Gastrocnemius medialis (tissue), 4 donors: ENCODE results near the gene PPIL4. TPM values are rescaled to one million over a fixed set of nuclear protein-coding genes. Genes with fewer than 3 reads are reported as not detected.

Source experiments
- ATAC-seq, 2 donors: fragments of 150-250 bp; one replicate each; pipeline ENCODE4 v1.9.1; 2016
- DNase-seq, 2 donors: peaks; one replicate each; pipeline ENCODE4 v3.0.0-alpha.2; 2019
- H3K27ac ChIP-seq, 4 donors: fragments of 200-600 bp; sonication (generic); 1 replicate in 1 of 4; 2 replicates in 3 of 4; pipeline ENCODE4 v1.5.1; 2016 to 2018; ENCODE audit warnings: mild to moderate bottlenecking in 2 of 4, moderate library complexity in 1 of 4
- H3K27me3 ChIP-seq, 3 donors: fragments of 200-600 bp; sonication (generic) in 2 of 3; 1 replicate in 1 of 3; 2 replicates in 2 of 3; pipeline versions ENCODE4 v1.5.1 to v1.6.0; 2016 to 2019; ENCODE audit warnings: mild to moderate bottlenecking in 1 of 3, moderate library complexity in 1 of 3
- H3K36me3 ChIP-seq, 2 donors: fragments of 200-600 bp; sonication (generic) in 1 of 2; one replicate each; pipeline ENCODE4 v1.5.1; 2017 to 2018
- H3K4me1 ChIP-seq, 2 donors: fragments of 200-600 bp; sonication (generic) in 1 of 2; one replicate each; pipeline ENCODE4 v1.5.1; 2016 to 2017; ENCODE audit warnings: mild to moderate bottlenecking in 2 of 2
- H3K4me3 ChIP-seq, 4 donors: fragments of 200-600 bp; sonication (generic) in 3 of 4; 1 replicate in 1 of 4; 2 replicates in 3 of 4; pipeline ENCODE4 v1.5.1; 2016 to 2019; ENCODE audit warnings: mild to moderate bottlenecking in 2 of 4
- H3K9me3 ChIP-seq, 3 donors: fragments of 200-600 bp; sonication (generic) in 2 of 3; 1 replicate in 1 of 3; 2 replicates in 2 of 3; pipeline ENCODE4 v1.5.1; 2016 to 2019
- CTCF ChIP-seq, 5 experiments: fragments of 450-650 bp in 3 of 5; fragments of 200-600 bp in 2 of 5; sonication (generic) in 2 of 5; IDR thresholded peaks in 4 of 5; conservative IDR thresholded peaks in 1 of 5; 1 replicate in 4 of 5; 2 replicates in 1 of 5; pipeline ENCODE4 v1.5.1; 2016 to 2019; ENCODE audit warnings: antibody characterized with exemption in 5 of 5, mild to moderate bottlenecking in 3 of 5, moderate library complexity in 3 of 5
- POLR2A ChIP-seq, 2 donors: fragments of 450-650 bp; IDR thresholded peaks; one replicate each; pipeline ENCODE4 v1.6.1; 2017; ENCODE audit warnings: antibody characterized with exemption in 2 of 2, mild to moderate bottlenecking in 2 of 2, moderate library complexity in 2 of 2
- in situ Hi-C, 4 donors: fragments of 200-750 bp; cut with MboI; loops; one replicate each; pipeline versions ENCODE4 v1.15.0 to v1.8.0; 2017; ENCODE audit warnings: low sequenced_read_pairs in 4 of 4
- intact Hi-C: fragments of 100-400 bp; cut with DNase I; formaldehyde crosslinking; loops from one replicate; pipeline ENCODE4 v1.15.1; 2023; ENCODE audit warnings: low total_unique reads
- total RNA-seq, 4 donors: library from RNA; depleted of rRNA; stranded (reverse); fragments of >200 nt; gene quantifications; one replicate each; pipeline versions ENCODE4 v1.1.0 to v1.2.3, GENCODE V29; 2016

PPIL4 gene
- total RNA-seq, 4 donors from 2014 or later = 14.9 to 26.2 (median 18.5) TPM

DNA sequence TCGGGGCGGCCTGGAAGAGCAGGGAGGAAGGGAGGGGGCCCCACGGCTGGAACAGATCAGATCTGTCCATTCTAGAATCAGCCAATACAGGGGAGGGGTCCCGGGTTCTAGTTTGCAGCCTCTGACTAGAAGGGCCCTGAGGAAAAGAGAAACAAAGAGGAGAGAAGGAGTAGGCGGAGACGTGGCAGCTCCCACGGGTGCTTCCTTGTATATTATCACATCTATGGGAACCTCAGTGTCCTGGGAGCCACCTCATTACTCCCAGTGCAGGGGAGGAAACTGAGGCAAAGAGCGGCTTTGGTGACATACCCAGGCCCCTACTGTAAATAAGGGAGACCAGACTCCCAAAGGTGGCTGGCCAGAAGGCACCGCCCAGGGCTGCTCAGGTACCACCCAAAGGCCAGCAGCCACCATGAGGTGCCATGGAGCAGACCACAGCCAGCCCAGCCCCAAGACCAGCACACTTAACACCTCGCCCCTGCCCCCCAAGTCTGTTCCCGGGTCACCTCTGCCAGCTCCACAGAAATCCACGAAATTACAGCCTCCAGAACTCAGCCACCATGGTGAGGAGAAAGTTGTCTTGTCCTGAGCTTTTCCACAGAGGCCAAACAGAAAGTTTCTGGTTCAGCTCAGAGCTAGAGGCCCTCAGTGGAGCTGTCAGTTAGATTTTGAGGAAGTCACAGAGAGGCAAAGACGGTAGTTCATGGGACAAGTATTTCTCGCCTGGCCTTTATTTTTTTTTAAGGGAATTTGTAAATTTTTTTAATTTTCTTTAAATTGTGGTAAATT, 63.1 kb downstream of the PPIL4 start:
- Histone ChIP-seq H3K4me3 (peak overlapping the region; percentile 42 to 51 (median 46)), H3K4me1 (peaks cover 18 to 26% of the 10 kb centered on the region in 2 donors), H3K27me3 (no peaks in the 10 kb centered on the region), H3K9me3 (no peaks in the 10 kb centered on the region), H3K36me3 (no peaks in the 10 kb centered on the region), H3K27ac (peak overlapping the region; percentile 66 to 77 (median 72))
- TF ChIP-seq POLR2A (IDR thresholded peaks at IDR 0.05) (no peak), CTCF (IDR thresholded peaks at IDR 0.05 in 4 of 5, conservative IDR thresholded peaks at IDR 0.05 in 1 of 5) (no peak)
- intact Hi-C loops (no loop called here), in situ Hi-C loops (no loop called here)
- DNase-seq = no peak
- ATAC-seq = no peak

GRCh38 chr6:149480502-149481280, 65.2 kb downstream of the PPIL4 start:
- H3K27ac ChIP-seq = no peak overlapping the region
- ATAC-seq (no peak), DNase-seq (no peak)
- H3K4me1 ChIP-seq = peaks cover 16 to 25% of the 10 kb centered on the region in 2 donors
- H3K4me3 ChIP-seq = no peak overlapping the region
- H3K9me3 ChIP-seq = no peaks in the 10 kb centered on the region
- in situ Hi-C loops = no loop called here
- H3K27me3 ChIP-seq = no peaks in the 10 kb centered on the region
- no peaks in the 10 kb centered on the region for H3K36me3 ChIP-seq
- intact Hi-C loops = no loop called here
- no peak for TF ChIP-seq CTCF (IDR thresholded peaks at IDR 0.05 in 4 of 5, conservative IDR thresholded peaks at IDR 0.05 in 1 of 5)
- TF ChIP-seq POLR2A (IDR thresholded peaks at IDR 0.05) = no peak

- no peaks in the 10 kb centered on the region for H3K9me3 ChIP-seq
These were observed 67.1 kb downstream of the PPIL4 start for GRCh38 chr6:149478631-149479314.

GRCh38 chr6:149477544-149477943, 68.3 kb downstream of the PPIL4 start:
- Histone ChIP-seq H3K9me3 (no peaks in the 10 kb centered on the region), H3K27ac (no peak overlapping the region), H3K4me1 (peaks cover 2 to 4% of the 10 kb centered on the region in 2 donors), H3K27me3 (no peaks in the 10 kb centered on the region), H3K4me3 (no peak overlapping the region), H3K36me3 (no peaks in the 10 kb centered on the region)
- intact Hi-C loops (no loop called here), in situ Hi-C loops (no loop called here)
- ATAC-seq (no peak), DNase-seq (no peak)
- TF ChIP-seq POLR2A (IDR thresholded peaks at IDR 0.05) (no peak), CTCF (IDR thresholded peaks at IDR 0.05 in 4 of 5, conservative IDR thresholded peaks at IDR 0.05 in 1 of 5) (no peak)

More at GRCh38 chr6:149478631-149479314, 67.1 kb downstream of the PPIL4 start:
- TF ChIP-seq POLR2A (IDR thresholded peaks at IDR 0.05) (no peak), CTCF (IDR thresholded peaks at IDR 0.05 in 4 of 5, conservative IDR thresholded peaks at IDR 0.05 in 1 of 5) (no peak)
- DNase-seq (no peak), ATAC-seq (no peak)
- Histone ChIP-seq H3K4me3 (no peak overlapping the region), H3K4me1 (peaks cover 5 to 6% of the 10 kb centered on the region in 2 donors), H3K27me3 (no peaks in the 10 kb centered on the region), H3K27ac (no peak overlapping the region), H3K36me3 (no peaks in the 10 kb centered on the region)
- intact Hi-C loops (no loop called here), in situ Hi-C loops (no loop called here)
